Amniotic stem cell (primary cell): ENCODE results near the gene IGF2BP3.
"Not testable (repeated sequence)": the region's sequence is repeated elsewhere in the genome, so short reads cannot be mapped to it uniquely, and the experiment has no call there.

Source experiments
- DNase-seq: peaks from one replicate; lab custom pipeline; 2025; lab: John Stamatoyannopoulos, UW

Gene IGF2BP3

GRCh38 chr7:23338863-23339262 is 131.4 kb downstream of the IGF2BP3 start:
- DNase-seq: no peak

- DNase-seq: no peak
Measured at GRCh38 chr7:23338439-23338838, 131.9 kb downstream of the IGF2BP3 start.

GRCh38 chr7:23337374-23337773 is 132.9 kb downstream of the IGF2BP3 start:
- DNase-seq: no peak

GRCh38 chr7:23336799-23337283 is 133.4 kb downstream of the IGF2BP3 start:
- no peak for DNase-seq

GRCh38 chr7:23336086-23336485 is 134.2 kb downstream of the IGF2BP3 start:
- DNase-seq: no peak

- DNase-seq: no peak
Measured at GRCh38 chr7:23335621-23336020, 134.7 kb downstream of the IGF2BP3 start.

GRCh38 chr7:23335136-23335535 is 135.2 kb downstream of the IGF2BP3 start:
- no peak for DNase-seq

GRCh38 chr7:23334482-23335056 is 135.7 kb downstream of the IGF2BP3 start:
- DNase-seq: peak; percentile 91

GRCh38 chr7:23333671-23334246 is 136.5 kb downstream of the IGF2BP3 start:
- DNase-seq: peak; percentile 64

GRCh38 chr7:23332910-23333612 is 137.2 kb downstream of the IGF2BP3 start:
- no peak for DNase-seq

GRCh38 chr7:23332193-23332592 is 138.1 kb downstream of the IGF2BP3 start:
- no peak for DNase-seq

GRCh38 chr7:23331132-23331531 is 139.2 kb downstream of the IGF2BP3 start:
- DNase-seq: no peak

- no peak for DNase-seq
Measured at GRCh38 chr7:23315366-23315765, 154.9 kb downstream of the IGF2BP3 start.

- DNase-seq: not testable (repeated sequence)
Measured at GRCh38 chr7:23312141-23312540, 158.2 kb downstream of the IGF2BP3 start.

- DNase-seq: no peak
Measured at GRCh38 chr7:23308754-23309153, 161.5 kb downstream of the IGF2BP3 start.

GRCh38 chr7:23306936-23307521 is 163.3 kb downstream of the IGF2BP3 start:
- no peak for DNase-seq

- no peak for DNase-seq
Measured at GRCh38 chr7:23299770-23300300, 170.5 kb downstream of the IGF2BP3 start.

- peak; percentile 96 for DNase-seq
Measured at GRCh38 chr7:23298885-23299769, 171.2 kb downstream of the IGF2BP3 start, which contains the start of gene MALSU1. TSS of gene MALSU1 (plus strand) at chr7:23299339. CDS start at chr7:23299353, 14 bp downstream.

- no peak for DNase-seq
Measured at GRCh38 chr7:23298141-23298881, 172.0 kb downstream of the IGF2BP3 start.

- DNase-seq: no peak
Measured at GRCh38 chr7:23295401-23295697, 174.9 kb downstream of the IGF2BP3 start.
